ENCODE measurements around the gene SBF2.

SBF2 gene

DNA sequence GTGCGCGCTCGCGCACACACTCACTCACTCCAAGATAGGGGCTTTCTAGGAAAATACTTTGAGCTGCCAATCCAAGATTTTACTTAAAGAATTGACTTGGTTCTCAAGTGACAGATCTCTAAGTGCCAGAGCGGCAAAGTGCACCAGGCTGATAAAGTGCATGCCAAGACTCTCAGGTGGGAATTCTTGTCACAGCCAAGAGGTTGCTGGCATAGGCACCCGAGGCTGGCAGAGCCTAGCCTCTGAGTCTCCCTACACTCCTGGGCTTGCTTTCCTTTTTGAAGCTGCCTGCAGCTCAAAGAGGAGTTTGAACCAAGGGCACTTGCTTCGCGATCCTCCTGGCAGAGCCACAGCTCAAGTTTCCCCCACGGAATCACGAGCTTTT lies 8.3 kb upstream of the SBF2 start:
- DNase-seq (ENCODE audit: low read depth, low spot score) = no peak

DNA sequence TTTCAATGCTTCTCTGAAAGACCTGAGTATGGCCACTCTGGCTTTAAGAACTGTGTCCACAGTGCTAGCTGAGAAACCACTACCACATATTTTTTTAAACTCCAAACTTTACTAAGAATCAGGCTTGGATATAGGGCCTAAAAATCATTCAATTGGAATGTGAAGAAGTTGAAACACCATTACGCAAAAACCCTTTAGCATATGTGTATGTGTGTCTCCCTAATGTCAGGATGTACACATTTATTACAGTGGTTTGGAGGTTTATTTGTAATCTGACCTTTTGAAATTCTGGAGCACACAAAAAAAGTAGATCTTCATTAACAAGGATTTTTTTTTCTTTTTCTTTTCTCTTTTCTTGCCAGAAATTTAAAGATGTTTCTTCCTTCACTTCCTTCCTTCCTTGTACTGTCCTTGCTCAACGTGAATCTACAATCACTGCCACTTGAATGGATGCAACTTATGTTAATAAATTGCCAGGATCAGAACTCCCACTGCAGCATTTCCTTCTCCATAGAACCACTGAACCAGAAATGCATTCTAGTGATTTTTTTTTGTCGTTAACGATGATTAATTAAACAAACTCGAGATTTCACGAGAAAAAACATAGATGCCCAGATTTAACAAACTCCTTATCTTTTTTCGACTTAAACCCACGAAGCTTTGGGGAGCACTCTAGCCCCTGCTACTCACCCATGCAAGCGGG lies 7.8 kb upstream of the SBF2 start:
- DNase-seq (ENCODE audit: low read depth, low spot score) = no peak

DNA sequence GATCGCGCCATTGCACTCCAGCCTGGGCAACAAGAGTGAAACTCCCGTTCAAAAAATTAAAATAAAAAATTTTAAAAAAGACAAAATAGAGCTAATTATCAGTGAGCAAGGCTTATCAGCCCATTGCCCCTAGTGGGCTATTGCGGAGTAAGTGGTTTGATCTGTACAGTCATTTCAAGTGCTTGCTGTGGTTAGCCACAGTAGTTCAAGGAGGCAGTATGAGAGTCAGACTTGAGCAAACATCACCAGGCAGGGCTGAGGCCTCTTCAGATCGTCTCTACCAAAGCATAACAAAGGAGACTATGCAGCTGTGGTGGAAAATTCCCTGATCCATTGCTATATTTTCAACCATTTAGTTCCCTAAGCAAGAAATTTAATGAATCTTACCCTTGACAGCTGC lies 4.3 kb upstream of the SBF2 start:
- peak; percentile 67 for DNase-seq (ENCODE audit: low read depth, low spot score)

DNA sequence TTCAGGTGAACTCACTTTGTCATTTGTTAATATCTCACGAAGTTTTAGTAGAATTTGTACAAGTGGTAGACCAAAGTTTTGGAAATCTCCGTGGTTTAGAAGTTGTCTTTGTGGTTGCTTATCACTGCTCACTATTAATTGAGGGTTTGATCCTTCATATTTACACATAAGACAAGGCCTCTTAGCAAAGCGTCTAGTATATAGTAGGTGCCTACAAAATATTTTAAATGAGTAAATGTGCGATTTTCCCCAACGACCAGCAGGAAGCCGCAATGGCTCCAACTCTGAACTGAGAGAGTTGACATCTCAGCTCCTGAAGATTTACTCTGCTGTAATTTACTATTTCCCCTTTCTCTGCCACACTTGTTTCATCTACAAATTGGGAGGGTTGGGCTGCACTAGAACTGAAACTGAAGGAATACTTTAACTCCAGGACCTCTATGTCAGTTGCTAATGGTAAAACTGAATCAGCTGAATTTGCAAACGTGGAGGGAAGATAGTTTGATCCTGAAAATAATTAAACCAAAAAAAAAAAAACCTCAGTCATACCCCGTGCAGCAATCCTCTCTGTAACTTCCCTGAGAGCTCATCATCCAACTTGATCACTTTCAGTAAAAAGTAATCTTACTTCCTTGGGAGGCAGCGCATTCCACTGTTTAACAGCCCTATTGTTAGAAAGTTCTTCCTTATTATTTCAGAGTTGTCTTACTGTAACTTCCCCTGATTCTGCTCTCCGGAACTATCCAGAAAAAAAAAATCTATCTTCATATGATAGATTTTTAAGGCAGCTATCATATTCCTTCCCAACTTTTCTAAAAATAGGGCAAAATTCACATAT lies 1.3 kb upstream of the SBF2 start:
- DNase-seq (ENCODE audit: low read depth, low spot score) = no peak

DNA sequence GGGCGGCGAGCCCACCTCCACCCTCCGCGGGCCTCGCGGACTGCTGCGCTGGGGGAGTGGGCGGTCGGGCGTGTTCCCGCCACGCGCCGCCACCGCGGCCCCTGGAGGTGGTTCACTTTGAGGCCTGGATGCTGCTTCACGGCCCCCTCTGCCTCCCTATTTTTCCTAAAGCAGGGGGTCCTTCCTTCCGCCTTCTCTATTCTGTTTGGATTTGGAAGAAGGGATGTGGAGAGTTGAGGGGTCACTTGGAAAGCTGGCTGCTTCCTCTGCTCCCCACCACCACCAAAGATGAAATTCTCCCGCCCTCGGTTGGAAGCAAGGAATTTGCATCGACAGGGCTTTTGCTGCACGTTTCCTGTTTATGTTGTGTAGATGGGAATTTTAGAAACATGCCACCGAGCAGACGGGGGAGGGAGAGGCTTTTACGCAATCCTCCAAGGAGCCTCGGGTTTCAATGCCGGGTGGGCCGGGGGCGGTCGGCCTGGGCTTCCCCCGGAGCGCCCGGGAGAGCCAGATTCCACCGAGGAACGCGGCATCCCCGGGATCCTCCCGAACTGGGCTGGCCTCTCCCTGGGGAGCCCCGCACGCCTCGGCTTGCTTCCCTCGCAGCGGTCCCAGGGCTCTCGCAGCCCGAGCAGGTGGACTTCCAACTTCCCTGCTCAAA lies 403 bp upstream of the SBF2 start:
- DNase-seq (ENCODE audit: low read depth, low spot score) = no peak

DNA sequence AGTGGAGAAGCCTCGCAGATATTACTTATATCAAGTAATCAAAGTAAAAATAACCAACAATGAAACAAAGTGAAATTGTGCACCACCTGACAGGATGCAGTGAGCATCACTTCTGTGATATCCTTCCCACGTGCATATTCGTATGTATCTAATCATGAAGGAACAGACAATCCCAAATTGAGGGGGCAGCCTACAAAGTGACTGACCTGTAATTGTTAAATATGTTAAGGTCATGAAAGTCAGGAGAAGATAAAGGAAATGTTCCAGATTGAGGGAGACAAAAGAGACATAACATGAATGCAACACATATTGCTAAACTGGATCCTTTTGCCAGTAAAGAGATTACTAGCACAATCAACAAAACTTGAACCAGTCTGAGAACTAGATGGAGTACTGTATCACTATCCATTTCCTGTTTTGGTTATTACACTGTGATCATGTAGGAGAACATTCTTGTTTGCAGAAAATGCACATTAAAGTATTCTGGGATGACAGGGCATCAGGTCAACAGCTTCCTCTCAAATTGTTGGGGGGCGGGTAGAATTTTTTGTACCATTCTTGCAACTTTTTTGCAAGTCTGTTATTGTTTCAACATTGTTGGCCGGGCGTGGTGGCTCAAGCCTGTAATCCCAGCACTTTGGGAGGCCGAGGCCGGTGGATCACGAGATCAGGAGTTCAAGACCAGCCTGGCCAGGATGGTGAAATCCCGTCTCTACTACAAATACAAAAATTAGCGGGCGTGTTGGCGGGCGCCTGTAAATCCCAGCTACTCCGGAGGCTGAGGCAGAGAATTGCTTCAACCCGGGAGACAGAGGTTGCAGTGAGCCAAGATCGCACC lies 2.0 kb downstream of the SBF2 start:
- DNase-seq (ENCODE audit: low read depth, low spot score) = no peak

DNA sequence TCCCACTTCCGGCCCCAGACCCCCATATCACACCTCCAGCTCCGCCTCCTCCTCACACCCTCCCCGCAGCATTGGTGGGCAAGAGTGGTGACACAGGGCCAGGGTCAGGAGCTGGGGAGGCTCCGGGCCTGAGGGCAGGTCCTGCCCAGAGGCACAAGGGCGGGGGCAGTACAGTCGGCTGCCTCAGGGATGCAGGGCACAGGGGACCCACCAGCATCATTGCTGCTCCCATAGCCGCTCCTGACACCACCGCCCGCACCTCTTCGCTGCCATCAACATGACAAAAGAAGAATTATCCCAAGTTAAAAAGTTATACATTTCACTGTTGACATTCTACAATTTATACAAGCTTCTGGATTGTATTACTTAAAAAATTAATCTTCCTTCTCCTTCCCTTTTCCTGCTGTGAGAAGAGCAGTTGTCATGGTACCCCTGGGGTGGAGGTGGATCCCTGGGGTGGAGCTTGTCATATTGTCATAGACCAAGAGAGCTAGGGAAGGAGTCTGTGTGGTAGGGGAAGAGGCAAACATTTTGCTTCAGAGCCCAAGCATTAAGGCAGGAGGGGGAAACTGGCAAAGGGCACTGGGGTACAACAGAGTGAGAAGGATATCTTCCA lies 4.1 kb downstream of the SBF2 start:
- no peak for DNase-seq (ENCODE audit: low read depth, low spot score)

DNA sequence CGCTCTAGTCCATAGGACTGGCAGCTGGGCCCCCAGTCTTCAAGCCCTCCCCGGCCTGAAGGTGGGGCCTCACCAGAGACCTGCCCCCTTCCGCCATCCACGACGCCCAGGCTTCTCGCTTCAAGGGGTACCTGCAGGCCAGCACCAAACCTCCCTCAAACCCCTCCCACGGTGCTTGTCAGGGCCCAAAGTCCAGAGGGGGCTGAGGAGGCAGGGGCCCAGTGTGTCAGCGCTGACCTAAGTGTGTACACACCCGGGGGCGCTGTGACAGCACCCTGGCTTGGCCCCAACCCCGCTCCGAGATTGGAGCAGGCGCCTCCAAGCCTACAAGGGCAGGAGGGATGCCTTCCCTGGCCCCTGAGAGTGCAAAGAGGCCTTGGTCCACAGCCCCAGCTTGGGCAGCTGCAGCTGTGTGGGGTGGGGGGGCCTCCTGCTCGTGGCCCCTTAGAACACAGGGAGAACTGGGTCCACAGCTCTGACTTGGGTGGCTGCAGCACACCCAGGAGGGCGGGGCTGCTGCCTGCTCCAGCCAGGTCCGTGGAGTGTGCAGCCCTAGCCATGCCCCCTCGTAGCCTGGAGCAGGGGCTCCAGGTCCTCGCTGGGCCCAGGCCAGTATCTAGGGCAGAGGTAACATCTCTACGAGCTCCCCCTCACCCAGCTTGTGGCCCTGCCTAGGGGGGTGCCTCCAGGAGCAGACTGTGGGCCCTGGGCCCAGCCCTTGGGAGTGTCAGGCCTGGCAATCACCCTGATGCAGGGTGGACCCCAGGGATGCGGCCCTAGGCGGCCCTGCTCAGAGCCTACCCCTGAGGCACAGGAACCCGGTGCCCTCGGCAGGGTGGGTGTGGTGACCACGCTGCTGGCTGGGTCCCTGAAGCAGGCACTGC lies 4.9 kb downstream of the SBF2 start:
- DNase-seq (ENCODE audit: low read depth, low spot score) = no peak

DNA sequence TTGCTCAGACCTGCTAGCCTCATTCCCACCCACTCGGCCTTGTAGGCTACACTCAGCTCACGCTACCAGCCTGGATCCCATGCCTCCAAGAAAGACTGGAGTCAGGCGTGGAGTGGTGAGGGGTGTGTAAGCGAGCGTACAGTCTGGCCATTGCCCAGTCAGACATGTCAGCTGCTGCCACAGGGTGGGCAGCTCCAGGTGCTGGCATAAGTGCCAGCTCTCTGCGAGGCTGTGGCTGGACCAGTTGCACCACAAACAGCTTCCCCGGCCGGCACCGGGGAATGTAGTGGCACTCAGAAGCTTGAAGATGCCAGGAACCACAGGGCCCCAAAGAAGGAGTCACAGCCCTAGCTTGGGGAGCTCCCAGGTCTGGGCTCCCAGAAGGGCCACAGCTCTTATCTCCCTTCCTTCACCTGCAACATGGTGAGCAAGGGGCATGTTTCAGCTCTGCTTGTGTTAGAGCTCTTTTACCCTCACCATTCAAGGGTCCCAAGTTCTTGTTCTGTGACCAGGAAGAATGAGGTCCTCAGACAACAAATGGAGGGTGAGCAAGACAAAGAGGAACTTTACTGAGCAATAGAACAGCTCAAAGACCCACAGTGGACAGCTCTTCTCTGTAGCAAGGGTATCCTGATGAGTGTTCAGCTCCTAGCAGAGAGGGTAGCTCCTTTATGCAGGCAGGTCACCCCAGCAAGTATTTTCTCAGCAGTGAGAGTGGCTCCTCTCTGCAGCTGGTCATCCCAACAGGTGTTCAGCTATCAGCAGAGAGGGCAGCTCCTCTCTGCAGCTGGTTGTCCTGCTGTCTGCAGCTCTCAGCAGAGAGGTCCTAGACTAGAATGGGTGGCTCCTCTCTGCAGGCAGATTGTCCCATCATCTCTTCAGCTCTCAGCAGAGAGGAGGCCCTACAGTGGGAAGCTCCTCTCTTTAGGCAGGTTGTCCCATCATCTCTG lies 6.0 kb downstream of the SBF2 start:
- DNase-seq (ENCODE audit: low read depth, low spot score) = no peak

DNA sequence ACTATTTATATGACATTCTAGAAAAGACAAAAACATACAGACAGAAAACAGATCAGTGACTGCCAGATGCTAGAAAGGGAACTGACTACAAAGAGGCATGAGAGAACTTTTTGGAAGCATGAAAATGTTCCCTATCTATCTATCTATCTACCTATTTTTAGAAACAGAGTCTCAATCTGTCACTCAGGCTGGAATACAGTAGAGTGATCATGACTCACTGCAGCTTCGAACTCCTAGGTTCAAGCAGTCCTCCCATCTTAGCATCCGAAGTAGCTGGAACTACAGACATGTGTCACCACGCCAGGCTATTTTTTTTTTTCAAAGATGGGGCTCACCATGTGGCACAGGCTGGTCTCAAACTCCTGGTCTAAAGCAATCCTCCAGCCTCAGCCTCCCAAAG lies 6.9 kb downstream of the SBF2 start:
- no peak for DNase-seq (ENCODE audit: low read depth, low spot score)

DNA sequence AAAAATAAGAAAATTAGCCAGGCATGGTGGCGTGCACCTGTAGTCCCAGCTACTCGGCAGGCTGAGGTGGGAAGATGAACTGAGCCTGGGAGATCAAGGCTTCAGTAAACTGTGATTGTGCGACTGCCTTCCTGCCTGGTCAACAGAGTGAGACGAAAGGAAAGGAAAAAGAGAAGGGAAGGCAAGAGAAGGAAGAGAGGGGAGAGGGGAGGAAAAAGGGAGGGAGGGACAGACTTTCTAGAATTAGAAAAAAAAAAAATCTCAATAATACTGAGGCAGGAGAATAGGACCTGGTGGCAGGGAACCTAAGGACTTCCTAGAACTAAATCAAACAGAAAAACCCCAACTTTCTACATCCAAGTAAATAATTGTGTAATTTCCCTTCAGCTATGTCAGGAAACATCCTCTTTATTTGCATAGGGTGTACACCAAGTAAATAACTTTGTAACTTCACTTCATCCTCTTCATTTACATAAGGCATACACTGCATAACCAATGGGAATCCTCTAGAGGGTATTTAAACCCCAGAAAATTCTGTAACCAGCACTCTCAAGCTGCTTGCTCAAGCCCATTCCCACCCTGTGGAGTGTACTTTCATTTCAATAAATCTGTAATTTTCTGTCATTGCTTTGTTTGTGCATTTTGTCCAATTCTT lies 8.7 kb downstream of the SBF2 start:
- DNase-seq (ENCODE audit: low read depth, low spot score) = no peak

DNA sequence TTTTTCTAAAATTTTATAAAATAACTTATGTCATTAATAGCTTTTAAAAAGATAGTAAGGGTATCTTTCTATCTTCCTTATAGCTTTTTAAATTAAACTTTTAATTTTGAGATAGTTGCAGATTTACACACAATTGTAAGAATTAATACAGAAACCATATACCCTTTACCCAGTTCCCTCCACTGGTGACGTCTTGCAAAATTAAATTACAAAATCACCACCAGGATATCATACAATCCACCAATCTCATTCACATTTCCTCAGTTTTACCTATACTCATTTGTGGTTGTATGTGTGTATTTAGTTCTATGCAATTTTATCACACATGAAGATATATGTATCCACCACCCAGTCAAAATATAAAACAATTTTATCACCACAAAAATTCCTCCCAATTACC lies 10.0 kb downstream of the SBF2 start:
- DNase-seq (ENCODE audit: low read depth, low spot score) = no peak

DNA sequence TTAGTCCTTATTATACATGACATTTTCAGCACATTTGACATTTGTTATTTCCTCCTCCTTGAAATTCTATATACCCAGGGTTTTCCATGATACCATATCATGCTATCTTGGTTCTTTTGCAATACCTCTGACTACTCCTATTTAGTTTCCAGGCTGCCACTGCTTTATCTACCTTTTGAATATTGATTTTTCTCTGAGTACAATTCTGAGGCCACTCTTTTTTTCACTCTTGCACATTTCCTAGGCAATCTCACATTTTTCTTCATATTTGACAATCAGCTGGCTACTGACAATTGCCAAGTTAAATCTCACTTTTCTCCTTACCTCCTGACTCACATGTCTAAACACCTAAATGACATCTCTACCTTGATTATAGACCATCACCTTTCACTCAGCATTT lies 11.9 kb downstream of the SBF2 start:
- DNase-seq (ENCODE audit: low read depth, low spot score) = no peak

DNA sequence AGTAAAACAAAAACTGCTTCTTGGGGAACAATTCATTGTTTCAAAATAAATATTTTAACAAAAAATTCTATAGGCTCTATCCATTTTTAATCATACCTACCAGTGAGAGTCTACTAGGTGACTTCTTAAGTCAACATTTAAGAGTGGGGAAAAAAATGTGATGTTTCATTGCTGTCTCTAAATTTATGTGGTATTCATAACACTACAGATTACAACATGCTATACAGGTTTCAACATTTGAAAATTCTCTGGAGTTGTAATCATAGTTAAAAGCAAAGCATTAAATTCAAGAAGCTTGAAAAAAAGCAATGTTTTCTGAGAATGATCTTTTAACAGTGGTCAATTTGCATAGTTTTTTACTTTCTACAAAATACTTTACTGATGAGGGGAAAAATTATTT lies 18.3 kb downstream of the SBF2 start:
- no peak for DNase-seq (ENCODE audit: low read depth, low spot score)

DNA sequence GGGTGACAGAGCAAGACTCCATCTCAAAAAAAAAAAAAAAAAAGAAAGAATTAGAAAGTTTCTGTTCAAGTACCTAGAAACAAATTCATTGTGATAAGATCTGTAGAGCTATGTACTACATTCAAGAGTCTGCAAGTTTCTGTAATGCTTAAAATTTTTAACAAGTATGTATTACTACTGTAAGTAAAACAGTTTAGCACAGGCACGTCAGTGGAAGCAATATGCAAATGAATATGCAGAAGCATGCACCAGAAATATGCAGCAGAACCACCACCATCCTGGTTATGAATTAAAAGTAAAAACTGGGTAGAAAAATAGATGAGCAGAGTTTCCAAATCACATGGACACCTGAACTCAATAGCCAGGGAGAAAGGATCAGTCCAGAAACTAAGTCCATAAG lies 19.3 kb downstream of the SBF2 start:
- no peak for DNase-seq (ENCODE audit: low read depth, low spot score)

DNA sequence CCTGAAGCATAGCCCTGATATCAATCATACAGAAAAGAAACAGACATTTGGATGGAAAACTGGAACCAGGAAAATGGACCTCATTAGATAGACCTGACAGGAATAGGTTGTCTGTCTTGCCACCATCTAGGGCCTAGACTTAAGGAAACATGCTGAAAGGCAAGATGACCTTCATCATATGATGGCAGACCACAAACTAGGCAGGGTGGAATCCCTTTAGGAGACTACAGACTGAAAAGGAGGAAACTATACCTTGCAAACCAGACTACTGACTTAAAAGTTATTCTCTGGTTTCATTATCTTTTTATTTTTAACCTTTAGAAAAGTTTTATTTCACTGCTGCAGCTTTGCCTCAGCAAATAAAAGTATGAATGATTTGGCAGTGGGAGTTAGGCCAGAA lies 20.3 kb downstream of the SBF2 start:
- no peak for DNase-seq (ENCODE audit: low read depth, low spot score)

DNA sequence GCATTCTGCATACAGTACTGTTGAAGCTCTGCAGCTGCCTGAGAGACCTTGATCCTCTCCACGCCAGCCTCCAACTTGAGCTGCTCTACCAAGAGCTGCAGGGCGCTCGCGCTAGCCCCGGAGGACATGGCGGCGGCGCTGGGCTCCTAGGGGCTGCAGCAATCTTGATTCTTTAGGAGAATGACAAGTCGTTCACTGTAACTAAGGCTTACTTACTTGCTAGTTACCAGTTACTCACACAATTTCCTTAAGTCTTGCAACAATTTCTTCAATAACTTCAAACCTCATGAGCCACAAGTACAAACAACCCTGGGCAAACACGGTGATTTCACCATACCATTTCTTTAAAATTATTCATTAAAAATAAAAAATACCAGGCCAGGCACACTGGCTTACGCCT lies 21.9 kb downstream of the SBF2 start:
- DNase-seq (ENCODE audit: low read depth, low spot score) = no peak

DNA sequence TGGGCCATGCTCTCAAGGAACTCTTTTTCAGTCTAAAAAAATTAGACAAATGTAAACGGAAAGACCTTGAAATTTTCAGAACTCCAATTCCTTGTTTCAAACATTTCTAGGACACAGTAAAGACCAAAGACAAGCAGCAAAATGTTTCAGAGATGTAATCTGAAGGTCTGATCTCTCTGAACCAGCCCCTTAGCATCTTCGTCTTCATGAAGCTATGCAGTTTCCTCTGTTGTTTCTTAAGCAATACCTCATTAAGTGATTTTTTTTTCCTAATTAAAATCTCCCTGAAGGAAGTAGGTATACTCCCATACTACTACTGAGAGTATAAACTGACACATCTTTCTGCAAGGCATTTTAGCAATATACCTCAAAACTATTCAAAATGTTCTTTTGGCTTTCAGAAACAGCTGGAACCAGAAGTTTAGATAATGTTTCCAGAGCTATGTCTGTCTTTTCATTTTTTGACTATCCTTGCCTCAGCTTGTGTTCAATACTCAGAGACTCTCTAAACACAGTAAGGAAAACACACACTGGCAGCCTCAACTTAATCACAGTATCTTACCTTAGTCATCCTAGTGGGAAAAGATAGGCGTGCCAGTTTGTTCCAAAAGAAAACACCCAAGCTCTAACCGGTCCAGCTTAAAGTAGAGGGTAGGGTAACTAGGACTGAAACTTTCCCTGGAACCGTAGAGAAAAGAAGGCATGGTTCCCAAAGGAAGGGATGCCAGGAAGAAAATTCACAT lies 25.1 kb downstream of the SBF2 start:
- DNase-seq (ENCODE audit: low read depth, low spot score) = no peak

Data from brain pericyte (primary cell).